ENCODE results near the gene NDUFB10.
"Not testable (repeated sequence)": the region's sequence is repeated elsewhere in the genome, so short reads cannot be mapped to it uniquely, and the experiment has no call there.

Gene NDUFB10

GRCh38 chr16:1959269-1960039 lies at the start of gene NDUFB10:
TSS of gene NDUFB10 (plus strand) at chr16:1959538. CDS start at chr16:1959625, 87 bp downstream.
- DNase-seq = peak; percentile 97

- no peak for DNase-seq
These were observed 49.6 kb upstream of the NDUFB10 start for GRCh38 chr16:1909561-1910231.

- no peak for DNase-seq
These were observed 47.7 kb upstream of the NDUFB10 start for GRCh38 chr16:1911467-1912214.

- DNase-seq = no peak
These were observed 47.2 kb upstream of the NDUFB10 start for GRCh38 chr16:1912215-1912543.

- peak; percentile 59 for DNase-seq
These were observed 45.8 kb upstream of the NDUFB10 start for GRCh38 chr16:1913327-1914083.

- no peak for DNase-seq
These were observed 45.2 kb upstream of the NDUFB10 start for GRCh38 chr16:1914084-1914608.

GRCh38 chr16:1914988-1915387 lies 44.4 kb upstream of the NDUFB10 start:
- no peak for DNase-seq

- DNase-seq = no peak
These were observed 43.4 kb upstream of the NDUFB10 start for GRCh38 chr16:1915732-1916639.

GRCh38 chr16:1916640-1916990 lies 42.7 kb upstream of the NDUFB10 start:
- DNase-seq = no peak

GRCh38 chr16:1917056-1917664 lies 42.2 kb upstream of the NDUFB10 start:
- DNase-seq = no peak

- DNase-seq = no peak
These were observed 41.5 kb upstream of the NDUFB10 start for GRCh38 chr16:1917665-1918350.

GRCh38 chr16:1918351-1919326 lies 40.7 kb upstream of the NDUFB10 start, which contains the start of gene HS3ST6:
TSS of gene HS3ST6 (minus strand) at chr16:1918415. CDS start at chr16:1918323, 92 bp downstream.
- no peak for DNase-seq

GRCh38 chr16:1919327-1919998 lies 39.9 kb upstream of the NDUFB10 start:
- no peak for DNase-seq

GRCh38 chr16:1920122-1920521 lies 39.2 kb upstream of the NDUFB10 start:
- not testable (repeated sequence) for DNase-seq

GRCh38 chr16:1920727-1921171 lies 38.6 kb upstream of the NDUFB10 start:
- DNase-seq = peak; percentile 81

- DNase-seq = no peak
These were observed 37.0 kb upstream of the NDUFB10 start for GRCh38 chr16:1922357-1922756.

- DNase-seq = no peak
These were observed 35.9 kb upstream of the NDUFB10 start for GRCh38 chr16:1923299-1924034.

GRCh38 chr16:1924095-1924494 lies 35.2 kb upstream of the NDUFB10 start:
- no peak for DNase-seq

All from RPMI8226 (cell line).